ENCODE measurements around the gene KIF1A. TPM values are rescaled to one million over a fixed set of nuclear protein-coding genes. Genes with fewer than 3 reads are reported as not detected.
A peak's percentile ranks its signal among the peaks of the same experiment; 100 is the strongest.
"Not testable (repeated sequence)": the region's sequence is repeated elsewhere in the genome, so short reads cannot be mapped to it uniquely, and the experiment has no call there.

Gene KIF1A
- polyA plus RNA-seq, 1 donor: 15.8 TPM

GRCh38 chr2:240688553-240688919 is 131.5 kb downstream of the KIF1A start:
- H3K27ac ChIP-seq (ENCODE audit: low read length): no peak overlapping the region
- DNase-seq: no peak
- no CpG with 5 or more reads among the region's 9 CpGs for WGBS (ENCODE audit: insufficient coverage, low lambda C conversion rate)

GRCh38 chr2:240687741-240688552 is 132.1 kb downstream of the KIF1A start:
- peaks cover 31% of the 10 kb centered on the region for H3K4me1 ChIP-seq (ENCODE audit: control insufficient read depth, insufficient read depth, low read length)
- peaks cover 2% of the 10 kb centered on the region for H3K9me3 ChIP-seq (ENCODE audit: control insufficient read depth, low read depth, low read length)
- no peak overlapping the region for H3K4me3 ChIP-seq (ENCODE audit: low read length)
- WGBS (ENCODE audit: insufficient coverage, low lambda C conversion rate): no CpG with 5 or more reads among the region's 14 CpGs
- no peaks in the 10 kb centered on the region for H3K27me3 ChIP-seq (ENCODE audit: control insufficient read depth, insufficient read depth, low read length)
- DNase-seq: no peak
- no peaks in the 10 kb centered on the region for H3K36me3 ChIP-seq (ENCODE audit: control insufficient read depth, insufficient read depth, low read length)
- no peak overlapping the region for H3K27ac ChIP-seq (ENCODE audit: low read length)

More at GRCh38 chr2:240688553-240688919, 131.5 kb downstream of the KIF1A start:
- Histone ChIP-seq H3K4me1 (ENCODE audit: control insufficient read depth, insufficient read depth, low read length) (peaks cover 33% of the 10 kb centered on the region), H3K9me3 (ENCODE audit: control insufficient read depth, low read depth, low read length) (peaks cover 2% of the 10 kb centered on the region), H3K4me3 (ENCODE audit: low read length) (no peak overlapping the region), H3K36me3 (ENCODE audit: control insufficient read depth, insufficient read depth, low read length) (no peaks in the 10 kb centered on the region), H3K27me3 (ENCODE audit: control insufficient read depth, insufficient read depth, low read length) (no peaks in the 10 kb centered on the region)

GRCh38 chr2:240687045-240687740 is 132.8 kb downstream of the KIF1A start:
- peak overlapping the region; percentile 16 for H3K4me3 ChIP-seq (ENCODE audit: low read length)
- DNase-seq: no peak
- H3K36me3 ChIP-seq (ENCODE audit: control insufficient read depth, insufficient read depth, low read length): no peaks in the 10 kb centered on the region
- no CpG with 5 or more reads among the region's 20 CpGs for WGBS (ENCODE audit: insufficient coverage, low lambda C conversion rate)
- H3K27me3 ChIP-seq (ENCODE audit: control insufficient read depth, insufficient read depth, low read length): no peaks in the 10 kb centered on the region
- peaks cover 2% of the 10 kb centered on the region for H3K9me3 ChIP-seq (ENCODE audit: control insufficient read depth, low read depth, low read length)
- H3K27ac ChIP-seq (ENCODE audit: low read length): peak overlapping the region; percentile 74
- H3K4me1 ChIP-seq (ENCODE audit: control insufficient read depth, insufficient read depth, low read length): peaks cover 31% of the 10 kb centered on the region

- Histone ChIP-seq H3K4me1 (ENCODE audit: control insufficient read depth, insufficient read depth, low read length) (peaks cover 28% of the 10 kb centered on the region), H3K27me3 (ENCODE audit: control insufficient read depth, insufficient read depth, low read length) (no peaks in the 10 kb centered on the region), H3K27ac (ENCODE audit: low read length) (peak overlapping the region; percentile 74), H3K9me3 (ENCODE audit: control insufficient read depth, low read depth, low read length) (peaks cover 2% of the 10 kb centered on the region), H3K36me3 (ENCODE audit: control insufficient read depth, insufficient read depth, low read length) (no peaks in the 10 kb centered on the region), H3K4me3 (ENCODE audit: low read length) (peak overlapping the region; percentile 25)
- no CpG with 5 or more reads among the region's 6 CpGs for WGBS (ENCODE audit: insufficient coverage, low lambda C conversion rate)
- no peak for DNase-seq
Measured at GRCh38 chr2:240686460-240686859, 133.6 kb downstream of the KIF1A start.

- no peaks in the 10 kb centered on the region for H3K36me3 ChIP-seq (ENCODE audit: control insufficient read depth, insufficient read depth, low read length)
- peak; percentile 86 to 92 for DNase-seq
- no CpG with 5 or more reads among the region's 10 CpGs for WGBS (ENCODE audit: insufficient coverage, low lambda C conversion rate)
- H3K27me3 ChIP-seq (ENCODE audit: control insufficient read depth, insufficient read depth, low read length): no peaks in the 10 kb centered on the region
- H3K4me1 ChIP-seq (ENCODE audit: control insufficient read depth, insufficient read depth, low read length): peaks cover 28% of the 10 kb centered on the region
- peak overlapping the region; percentile 74 for H3K27ac ChIP-seq (ENCODE audit: low read length)
- H3K4me3 ChIP-seq (ENCODE audit: low read length): peak overlapping the region; percentile 25
- H3K9me3 ChIP-seq (ENCODE audit: control insufficient read depth, low read depth, low read length): peaks cover 2% of the 10 kb centered on the region
Measured at GRCh38 chr2:240685771-240686371, 134.1 kb downstream of the KIF1A start.

- H3K27ac ChIP-seq (ENCODE audit: low read length): not testable (repeated sequence)
Measured at GRCh38 chr2:240683980-240684728, 135.9 kb downstream of the KIF1A start.

GRCh38 chr2:240683329-240683979 is 136.6 kb downstream of the KIF1A start:
- not testable (repeated sequence) for H3K4me3 ChIP-seq (ENCODE audit: low read length); H3K36me3 ChIP-seq (ENCODE audit: control insufficient read depth, insufficient read depth, low read length); DNase-seq; H3K27ac ChIP-seq (ENCODE audit: low read length); H3K27me3 ChIP-seq (ENCODE audit: control insufficient read depth, insufficient read depth, low read length); H3K9me3 ChIP-seq (ENCODE audit: control insufficient read depth, low read depth, low read length)
- no CpG with 5 or more reads among the region's 15 CpGs for WGBS (ENCODE audit: insufficient coverage, low lambda C conversion rate)
- peaks cover 25% of the 10 kb centered on the region for H3K4me1 ChIP-seq (ENCODE audit: control insufficient read depth, insufficient read depth, low read length)

More at GRCh38 chr2:240683980-240684728, 135.9 kb downstream of the KIF1A start:
- H3K36me3 ChIP-seq (ENCODE audit: control insufficient read depth, insufficient read depth, low read length); H3K27me3 ChIP-seq (ENCODE audit: control insufficient read depth, insufficient read depth, low read length); DNase-seq; H3K4me3 ChIP-seq (ENCODE audit: low read length); H3K9me3 ChIP-seq (ENCODE audit: control insufficient read depth, low read depth, low read length): not testable (repeated sequence)
- WGBS (ENCODE audit: insufficient coverage, low lambda C conversion rate): no CpG with 5 or more reads among the region's 15 CpGs
- peaks cover 25% of the 10 kb centered on the region for H3K4me1 ChIP-seq (ENCODE audit: control insufficient read depth, insufficient read depth, low read length)

- peaks cover 20% of the 10 kb centered on the region for H3K4me1 ChIP-seq (ENCODE audit: control insufficient read depth, insufficient read depth, low read length)
- DNase-seq; H3K27ac ChIP-seq (ENCODE audit: low read length); H3K27me3 ChIP-seq (ENCODE audit: control insufficient read depth, insufficient read depth, low read length); H3K4me3 ChIP-seq (ENCODE audit: low read length); H3K9me3 ChIP-seq (ENCODE audit: control insufficient read depth, low read depth, low read length); H3K36me3 ChIP-seq (ENCODE audit: control insufficient read depth, insufficient read depth, low read length): not testable (repeated sequence)
- no CpG with 5 or more reads among the region's 37 CpGs for WGBS (ENCODE audit: insufficient coverage, low lambda C conversion rate)
Measured at GRCh38 chr2:240682431-240683224, 137.4 kb downstream of the KIF1A start, which contains the start of gene AQP12B. Gene AQP12B (minus strand): TSS chr2:240682885. CDS start chr2:240682837, 48 bp downstream.

- not testable (repeated sequence) for H3K4me3 ChIP-seq (ENCODE audit: low read length); H3K27ac ChIP-seq (ENCODE audit: low read length); H3K4me1 ChIP-seq (ENCODE audit: control insufficient read depth, insufficient read depth, low read length); H3K27me3 ChIP-seq (ENCODE audit: control insufficient read depth, insufficient read depth, low read length); H3K36me3 ChIP-seq (ENCODE audit: control insufficient read depth, insufficient read depth, low read length); DNase-seq; H3K9me3 ChIP-seq (ENCODE audit: control insufficient read depth, low read depth, low read length)
- no CpG with 5 or more reads among the region's 11 CpGs for WGBS (ENCODE audit: insufficient coverage, low lambda C conversion rate)
Measured at GRCh38 chr2:240680185-240680584, 139.8 kb downstream of the KIF1A start.
